CD4-positive, alpha-beta memory T cell (primary cell): ENCODE data around the gene GMDS. TPM values are rescaled to one million over a fixed set of nuclear protein-coding genes. Genes with fewer than 3 reads are reported as not detected.

Experiments used
- CTCF ChIA-PET: fragments of 350-600 bp; sonication (Branson Sonifier 250); formaldehyde crosslinking; loops from one replicate; lab custom pipeline; 2021; ENCODE audit warnings: inconsistent platforms; ENCODE audit not compliant: partially characterized antibody; lab: Charles Lee
- POLR2A ChIA-PET: fragments of 350-600 bp; sonication (Branson Sonifier 250); formaldehyde crosslinking; loops from one replicate; lab custom pipeline; 2021; ENCODE audit not compliant: partially characterized antibody; lab: Charles Lee
- DNase-seq, 5 donors: peaks; one replicate each; pipeline versions ENCODE4 v3.0.0 to v3.0.0-alpha.2; 2020 to 2022; ENCODE audit warnings: mixed read lengths in 1 of 5
- H3K27ac ChIP-seq: one replicate; pipeline ENCODE4 v1.7.0; 2013; ENCODE audit warnings: low read depth, low read length
- H3K27me3 ChIP-seq: 2 replicates; pipeline ENCODE4 v1.7.0; 2013; ENCODE audit warnings: mild to moderate bottlenecking, low read length, moderate library complexity; ENCODE audit not compliant: insufficient read depth
- H3K36me3 ChIP-seq: 2 replicates; pipeline ENCODE4 v1.7.0; 2013; ENCODE audit warnings: mild to moderate bottlenecking, low read length, moderate library complexity; ENCODE audit not compliant: insufficient read depth
- H3K4me1 ChIP-seq: 2 replicates; pipeline ENCODE4 v1.7.0; 2013; ENCODE audit warnings: mild to moderate bottlenecking, low read length, moderate library complexity; ENCODE audit not compliant: insufficient read depth
- H3K4me3 ChIP-seq, 2 donors: one replicate each; pipeline ENCODE4 v1.7.0; 2013; ENCODE audit warnings: low read length in 2 of 2, mild to moderate bottlenecking in 1 of 2
- H3K9me3 ChIP-seq, 2 donors: one replicate each; pipeline ENCODE4 v1.7.0; 2013; ENCODE audit warnings: low read length in 2 of 2, control low read depth in 1 of 2; ENCODE audit not compliant: control insufficient read depth in 1 of 2
- H3K27ac Mint-ChIP-seq, 7 donors: one replicate each; pipeline ENCODE4 v1.8.0; 2020 to 2021; ENCODE audit warnings: mixed read lengths in 7 of 7, mild to moderate bottlenecking in 6 of 7, inconsistent platforms in 3 of 7, moderate library complexity in 3 of 7
- H3K27me3 Mint-ChIP-seq, 2 donors: one replicate each; pipeline ENCODE4 v1.8.0; 2020 to 2021; ENCODE audit warnings: mixed read lengths in 2 of 2
- H3K36me3 Mint-ChIP-seq, 2 donors: one replicate each; pipeline ENCODE4 v1.8.0; 2020 to 2021; ENCODE audit warnings: mixed read lengths in 2 of 2, inconsistent platforms in 1 of 2, mild to moderate bottlenecking in 1 of 2
- H3K4me1 Mint-ChIP-seq, 4 donors: one replicate each; pipeline ENCODE4 v1.8.0; 2020 to 2021; ENCODE audit warnings: mixed read lengths in 4 of 4, mild to moderate bottlenecking in 1 of 4
- H3K4me3 Mint-ChIP-seq, 8 donors: one replicate each; pipeline ENCODE4 v1.8.0; 2020 to 2021; ENCODE audit warnings: mixed read lengths in 8 of 8, mild to moderate bottlenecking in 7 of 8, moderate library complexity in 6 of 8, inconsistent platforms in 3 of 8
- H3K9me3 Mint-ChIP-seq, 8 donors: one replicate each; pipeline ENCODE4 v1.8.0; 2020 to 2021; ENCODE audit warnings: mixed read lengths in 8 of 8, mild to moderate bottlenecking in 5 of 8, inconsistent platforms in 3 of 8, moderate library complexity in 1 of 8
- intact Hi-C: fragments of 100-400 bp; cut with micrococcal nuclease; formaldehyde crosslinking; loops from one replicate; pipeline ENCODE4 v1.15.1; 2023
- polyA plus RNA-seq, 2 donors: library from polyadenylated mRNA; unstranded; fragments of 300-500 nt; fragmentation: Illumina TruSeq; gene quantifications; one replicate each; pipeline ENCODE4 v1.2.3, GENCODE V29; 2021
- total RNA-seq, 2 experiments: library from RNA; stranded (reverse); gene quantifications; one replicate each; pipeline ENCODE4 v1.2.3, GENCODE V29; 2021

The GMDS gene
- total and polyA plus RNA-seq, 4 experiments from 2014 or later: 12.1 to 24.0 (median 15.2) TPM

GRCh38 chr6:2240961-2241360 lies 4.4 kb downstream of the GMDS start:
- Mint-ChIP-seq H3K4me1 (peaks cover 16 to 27% (median 22%) of the 10 kb centered on the region in 4 donors), H3K9me3 (no peaks in the 10 kb centered on the region), H3K27me3 (no peaks in the 10 kb centered on the region), H3K36me3 (peaks cover 0 to 7% of the 10 kb centered on the region in 2 donors), H3K27ac (peak overlapping the region in 1 of 7 donors; percentile 17), H3K4me3 (no peak overlapping the region)
- Histone ChIP-seq H3K27ac (no peak overlapping the region), H3K36me3 (no peaks in the 10 kb centered on the region), H3K9me3 (no peaks in the 10 kb centered on the region), H3K27me3 (no peaks in the 10 kb centered on the region), H3K4me1 (peaks cover 11% of the 10 kb centered on the region), H3K4me3 (no peak overlapping the region)
- ChIA-PET CTCF (no interaction called here), POLR2A (no interaction called here)
- intact Hi-C loops: no loop called here
- DNase-seq: no peak

DNA sequence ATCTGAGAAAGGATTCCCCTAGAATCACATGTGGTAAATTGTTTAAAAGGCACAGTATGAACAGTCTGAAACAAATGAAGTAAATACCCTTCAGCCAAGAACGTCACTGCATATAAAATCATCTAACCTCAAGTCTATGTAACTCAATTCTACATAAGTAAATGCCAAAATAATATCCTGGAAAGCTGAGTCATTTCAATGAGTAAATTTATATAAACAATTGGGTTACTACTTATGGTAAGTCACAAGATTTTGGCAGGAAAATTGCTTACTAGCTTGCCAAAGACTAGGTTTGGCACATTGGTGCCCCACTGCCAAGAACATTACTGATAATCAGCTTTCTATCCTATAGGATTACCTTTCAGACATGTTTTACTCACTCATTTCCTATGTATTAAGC lies 8.4 kb downstream of the GMDS start:
- ChIA-PET POLR2A (no interaction called here), CTCF (no interaction called here)
- H3K36me3 Mint-ChIP-seq: no peaks in the 10 kb centered on the region
- H3K4me3 Mint-ChIP-seq: no peak overlapping the region
- no peak overlapping the region for H3K4me3 ChIP-seq
- H3K9me3 Mint-ChIP-seq: no peaks in the 10 kb centered on the region
- DNase-seq: no peak
- no peaks in the 10 kb centered on the region for H3K4me1 ChIP-seq
- no peaks in the 10 kb centered on the region for H3K9me3 ChIP-seq
- intact Hi-C loops: no loop called here
- H3K27ac Mint-ChIP-seq: no peak overlapping the region
- H3K27me3 ChIP-seq: no peaks in the 10 kb centered on the region
- H3K36me3 ChIP-seq: no peaks in the 10 kb centered on the region
- H3K27ac ChIP-seq: no peak overlapping the region
- no peaks in the 10 kb centered on the region for H3K27me3 Mint-ChIP-seq
- H3K4me1 Mint-ChIP-seq: peaks cover 6 to 12% (median 11%) of the 10 kb centered on the region in 4 donors

DNA sequence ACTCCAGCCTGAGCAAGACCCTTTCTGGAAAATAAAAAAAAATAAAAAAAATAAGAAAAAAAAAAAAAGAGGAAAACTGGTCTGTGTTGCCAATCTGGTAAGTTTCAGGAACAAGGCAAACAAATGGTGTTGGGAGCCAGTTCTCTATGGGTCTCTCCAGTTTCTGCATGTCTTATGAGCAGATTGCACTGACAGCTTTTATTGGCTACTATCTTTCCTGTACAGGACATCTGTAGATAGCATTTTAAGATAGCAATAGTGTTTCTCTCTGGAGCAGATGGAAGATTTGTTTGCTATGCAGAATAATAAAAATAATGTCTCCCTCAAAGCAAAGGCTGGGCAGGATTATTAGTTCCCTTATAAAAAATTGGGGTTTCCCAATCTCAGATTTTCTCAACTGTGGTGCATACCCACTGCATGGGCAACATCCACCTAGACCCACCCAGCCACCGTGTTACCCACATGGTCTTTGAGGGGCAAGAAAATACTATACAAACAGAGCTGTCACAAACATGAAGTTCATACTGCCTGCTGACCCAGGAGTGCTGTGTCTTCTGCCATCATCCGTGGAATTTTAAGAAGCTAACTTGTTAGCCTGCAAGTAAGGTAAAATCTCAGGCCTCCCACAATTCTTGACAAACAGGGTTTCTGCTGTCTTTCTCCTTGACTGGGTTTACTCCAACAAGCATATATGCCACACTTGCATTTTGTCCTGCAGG lies 9.5 kb downstream of the GMDS start:
- Mint-ChIP-seq H3K27me3 (no peaks in the 10 kb centered on the region), H3K4me3 (no peak overlapping the region), H3K27ac (no peak overlapping the region), H3K4me1 (peaks cover 0 to 18% (median 15%) of the 10 kb centered on the region in 4 donors), H3K9me3 (no peaks in the 10 kb centered on the region), H3K36me3 (no peaks in the 10 kb centered on the region)
- Histone ChIP-seq H3K27ac (no peak overlapping the region), H3K4me3 (no peak overlapping the region), H3K4me1 (peaks cover 7% of the 10 kb centered on the region), H3K36me3 (no peaks in the 10 kb centered on the region), H3K27me3 (no peaks in the 10 kb centered on the region), H3K9me3 (no peaks in the 10 kb centered on the region)
- no peak for DNase-seq
- ChIA-PET CTCF (interaction anchor here (0.9 kb wide), 1 partner anchor 28 kb away, joined by 3 read pairs; no protein-coding TSS in a partner anchor), POLR2A (no interaction called here)
- intact Hi-C loops: no loop called here

DNA sequence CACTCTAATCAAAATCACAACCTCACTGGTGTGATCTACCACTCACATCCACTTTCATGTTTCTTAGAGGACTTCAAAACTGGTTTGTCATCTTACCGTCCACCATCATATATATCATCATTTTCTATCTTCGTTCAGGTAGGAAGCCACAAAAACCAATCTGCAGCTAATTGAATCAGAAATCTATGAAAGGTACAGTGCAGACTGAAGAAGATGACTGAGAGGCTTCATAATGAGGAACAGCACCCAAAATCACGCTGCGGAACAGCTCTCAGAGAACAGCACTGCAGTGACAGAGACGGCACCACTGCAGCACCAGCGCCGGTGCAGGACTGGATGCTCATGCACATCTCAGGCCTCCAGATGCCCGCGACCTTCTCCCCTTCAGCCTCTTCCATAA lies 13.0 kb downstream of the GMDS start:
- intact Hi-C loops: no loop called here
- no peak for DNase-seq
- no peaks in the 10 kb centered on the region for H3K9me3 Mint-ChIP-seq
- peaks cover 7% of the 10 kb centered on the region for H3K4me1 ChIP-seq
- H3K36me3 Mint-ChIP-seq: no peaks in the 10 kb centered on the region
- H3K36me3 ChIP-seq: no peaks in the 10 kb centered on the region
- H3K27ac ChIP-seq: no peak overlapping the region
- H3K27ac Mint-ChIP-seq: no peak overlapping the region
- H3K4me1 Mint-ChIP-seq: peaks cover 0 to 19% (median 15%) of the 10 kb centered on the region in 4 donors
- no peaks in the 10 kb centered on the region for H3K27me3 ChIP-seq
- no peaks in the 10 kb centered on the region for H3K27me3 Mint-ChIP-seq
- H3K4me3 ChIP-seq: no peak overlapping the region
- no peaks in the 10 kb centered on the region for H3K9me3 ChIP-seq
- H3K4me3 Mint-ChIP-seq: no peak overlapping the region
- ChIA-PET POLR2A (no interaction called here), CTCF (no interaction called here)

- Histone ChIP-seq H3K36me3 (no peaks in the 10 kb centered on the region), H3K4me1 (peaks cover 7% of the 10 kb centered on the region), H3K27me3 (no peaks in the 10 kb centered on the region), H3K9me3 (no peaks in the 10 kb centered on the region), H3K27ac (no peak overlapping the region), H3K4me3 (no peak overlapping the region)
- ChIA-PET CTCF (no interaction called here), POLR2A (no interaction called here)
- Mint-ChIP-seq H3K9me3 (no peaks in the 10 kb centered on the region), H3K36me3 (no peaks in the 10 kb centered on the region), H3K27ac (no peak overlapping the region), H3K4me3 (no peak overlapping the region), H3K27me3 (no peaks in the 10 kb centered on the region), H3K4me1 (peaks cover 0 to 19% (median 14%) of the 10 kb centered on the region in 4 donors)
- DNase-seq: no peak
- intact Hi-C loops: no loop called here
Observed at GRCh38 chr6:2231438-2231837, 14.0 kb downstream of the GMDS start.

GRCh38 chr6:2230659-2231277 lies 14.6 kb downstream of the GMDS start:
- intact Hi-C loops: no loop called here
- no peaks in the 10 kb centered on the region for H3K9me3 ChIP-seq
- no peak for DNase-seq
- H3K4me3 Mint-ChIP-seq: no peak overlapping the region
- no peak overlapping the region for H3K4me3 ChIP-seq
- H3K27me3 ChIP-seq: no peaks in the 10 kb centered on the region
- ChIA-PET POLR2A (no interaction called here), CTCF (no interaction called here)
- H3K9me3 Mint-ChIP-seq: no peaks in the 10 kb centered on the region
- no peaks in the 10 kb centered on the region for H3K36me3 Mint-ChIP-seq
- peaks cover 7% of the 10 kb centered on the region for H3K4me1 ChIP-seq
- no peak overlapping the region for H3K27ac Mint-ChIP-seq
- no peaks in the 10 kb centered on the region for H3K36me3 ChIP-seq
- H3K27ac ChIP-seq: no peak overlapping the region
- no peaks in the 10 kb centered on the region for H3K27me3 Mint-ChIP-seq
- H3K4me1 Mint-ChIP-seq: peaks cover 0 to 19% (median 14%) of the 10 kb centered on the region in 4 donors

GRCh38 chr6:2229742-2230141 lies 15.7 kb downstream of the GMDS start:
- H3K9me3 ChIP-seq: no peaks in the 10 kb centered on the region
- no peaks in the 10 kb centered on the region for H3K36me3 ChIP-seq
- no peak overlapping the region for H3K27ac ChIP-seq
- no peaks in the 10 kb centered on the region for H3K9me3 Mint-ChIP-seq
- H3K36me3 Mint-ChIP-seq: no peaks in the 10 kb centered on the region
- ChIA-PET POLR2A (no interaction called here), CTCF (no interaction called here)
- peaks cover 0 to 23% (median 14%) of the 10 kb centered on the region in 4 donors for H3K4me1 Mint-ChIP-seq
- H3K4me1 ChIP-seq: peaks cover 7% of the 10 kb centered on the region
- no peaks in the 10 kb centered on the region for H3K27me3 ChIP-seq
- intact Hi-C loops: no loop called here
- H3K27ac Mint-ChIP-seq: no peak overlapping the region
- no peak for DNase-seq
- H3K4me3 Mint-ChIP-seq: no peak overlapping the region
- H3K27me3 Mint-ChIP-seq: no peaks in the 10 kb centered on the region
- no peak overlapping the region for H3K4me3 ChIP-seq
